GM12878 (cell line): ENCODE measurements around the gene NDUFC1. TPM values are rescaled to one million over a fixed set of nuclear protein-coding genes. Genes with fewer than 3 reads are reported as not detected.

Source experiments
- ATAC-seq: fragments of 200-7000 bp; cut with Tn5 transposase; 3 replicates; pipeline ENCODE4 v1.9.1; 2020; ENCODE audit warnings: mild to moderate bottlenecking, moderate library complexity
- BruUV-seq: library from RNA; stranded (reverse); fragments of 400-500 nt; replicated peaks from 2 replicates; lab custom pipeline; 2021; lab: Mats Ljungman, UMichigan
- CTCF ChIA-PET: fragments of 300-600 bp; sonication (Branson Sonifier 250); formaldehyde crosslinking; extraction: SDS; loops from one replicate; lab custom pipeline; 2021; ENCODE audit warnings: inconsistent platforms; lab: Yijun Ruan, JAX
- POLR2A ChIA-PET: fragments of 350-600 bp; formaldehyde crosslinking; extraction: SDS; loops from one replicate; lab custom pipeline; 2021; ENCODE audit warnings: inconsistent platforms; lab: Charles Lee
- RAD21 ChIA-PET: fragments of 300-600 bp; sonication (Branson Sonifier 250); formaldehyde crosslinking; loops from one replicate; lab custom pipeline; 2023; ENCODE audit warnings: antibody characterized with exemption; ENCODE audit not compliant: unreplicated experiment; lab: Charles Lee
- SMC1A ChIA-PET: fragments of 300-600 bp; sonication (Branson Sonifier 250); formaldehyde crosslinking; loops from one replicate; lab custom pipeline; 2023; ENCODE audit not compliant: unreplicated experiment, uncharacterized antibody; lab: Charles Lee
- DNase-seq: peaks from one replicate; pipeline ENCODE4 v3.0.0-alpha.2; 2011; ENCODE audit warnings: low read depth, low spot score
- FAIRE-seq: peaks from 3 replicates; lab custom pipeline; 2011; peaks lifted over from hg19 to GRCh38; lab: Jason Lieb, UNC
- H2AFZ ChIP-seq: 2 replicates; pipeline ENCODE4 v1.6.0; 2011; ENCODE audit warnings: low read depth, low read length, control low read depth; ENCODE audit not compliant: control insufficient read depth
- H3K27ac ChIP-seq: 2 replicates; pipeline ENCODE4 v1.5.1; 2011; ENCODE audit warnings: control low read depth; ENCODE audit not compliant: control insufficient read depth, insufficient read depth
- H3K27me3 ChIP-seq, 2 experiments: replicated peaks in 1 of 2; 2 replicates each; pipeline versions ENCODE4 v1.6.0 to v1.6.1; 2011; ENCODE audit warnings: low read length in 1 of 2; ENCODE audit not compliant: control insufficient read depth in 2 of 2, insufficient read depth in 2 of 2
- H3K36me3 ChIP-seq, 2 experiments: 2 replicates each; pipeline ENCODE4 v1.5.1; 2011; ENCODE audit warnings: low read length in 1 of 2; ENCODE audit not compliant: control insufficient read depth in 2 of 2, insufficient read depth in 2 of 2
- H3K4me1 ChIP-seq: 2 replicates; pipeline ENCODE4 v1.6.1; 2011; ENCODE audit warnings: mild to moderate bottlenecking, low read length, moderate library complexity, mixed read lengths; ENCODE audit not compliant: control insufficient read depth, insufficient read depth
- H3K4me2 ChIP-seq: 2 replicates; pipeline ENCODE4 v1.6.0; 2011; ENCODE audit warnings: control low read depth; ENCODE audit not compliant: control insufficient read depth, insufficient read depth
- H3K4me3 ChIP-seq: fragments of 200-600 bp; sonication (generic); 2 replicates; pipeline ENCODE4 v1.5.1; 2016
- H3K79me2 ChIP-seq: 2 replicates; pipeline ENCODE4 v1.6.0; 2011; ENCODE audit warnings: low read length; ENCODE audit not compliant: control insufficient read depth, insufficient read depth
- H3K9ac ChIP-seq: 2 replicates; pipeline ENCODE4 v1.8.0; 2011; ENCODE audit warnings: low read length, control low read depth, mixed read lengths; ENCODE audit not compliant: control insufficient read depth, insufficient read depth
- H3K9me3 ChIP-seq: replicated peaks from 3 replicates; pipeline ENCODE4 v1.5.1; 2011; ENCODE audit warnings: mild to moderate bottlenecking, low read length; ENCODE audit not compliant: control insufficient read depth, insufficient read depth
- H4K20me1 ChIP-seq: 2 replicates; pipeline ENCODE4 v1.6.0; 2011; ENCODE audit not compliant: control insufficient read depth, insufficient read depth
- EGR1 ChIP-seq, 2 experiments: IDR thresholded peaks; 1 replicate in 1 of 2; 2 replicates in 1 of 2; pipeline ENCODE4 v1.6.1; 2011 to 2012; ENCODE audit warnings: low read depth in 2 of 2, low read length in 2 of 2, borderline replicate concordance in 1 of 2, mild to moderate bottlenecking in 1 of 2, moderate library complexity in 1 of 2
- FOS ChIP-seq: IDR thresholded peaks from 3 replicates; pipeline ENCODE4 v1.6.1; 2011; ENCODE audit warnings: borderline replicate concordance; ENCODE audit not compliant: insufficient read length; ENCODE audit errors: extremely low read depth
- HCFC1 ChIP-seq: fragments of 150-350 bp; IDR thresholded peaks from 2 replicates; pipeline ENCODE4 v1.6.1; 2014; ENCODE audit warnings: low read length
- IRF5 ChIP-seq: fragments of 450-650 bp; IDR thresholded peaks from 2 replicates; pipeline ENCODE4 v1.6.1; 2017; ENCODE audit warnings: borderline replicate concordance
- NKRF ChIP-seq: fragments of 450-650 bp; conservative IDR thresholded peaks from 2 replicates; pipeline ENCODE4 v1.6.1; 2017; ENCODE audit warnings: mild to moderate bottlenecking, moderate library complexity
- SRF ChIP-seq, 2 experiments: IDR thresholded peaks; 2 replicates each; pipeline ENCODE4 v1.6.1; 2011; ENCODE audit warnings: low read depth in 2 of 2, low read length in 2 of 2, mild to moderate bottlenecking in 1 of 2, moderate library complexity in 1 of 2
- WRNIP1 ChIP-seq: IDR thresholded peaks from 2 replicates; pipeline ENCODE4 v1.6.1; 2011; ENCODE audit warnings: low read depth, low read length, improper control_type of control experiment, borderline replicate concordance
- WGBS: methylation state at CpG from one replicate; pipeline ENCODE4 v1.1.6; 2016; ENCODE audit warnings: low lambda C conversion rate; ENCODE audit not compliant: insufficient replicate concordance, insufficient coverage; ENCODE audit errors: missing lambda C conversion rate; 5-methylcytosine and 5-hydroxymethylcytosine counted together
- in situ Hi-C: fragments of 300-500 bp; cut with MboI; formaldehyde crosslinking; loops from 9 replicates; pipeline ENCODE4 v1.14.3; 2018; ENCODE audit warnings: mixed read lengths
- intact Hi-C: fragments of 100-400 bp; cut with micrococcal nuclease; formaldehyde crosslinking; loops from one replicate; pipeline ENCODE4 v1.14.2; 2022; ENCODE audit not compliant: unreplicated experiment
- polyA plus RNA-seq, 11 experiments: library from polyadenylated mRNA; depleted of rRNA in 4 of 11; unstranded in 6 of 11; stranded (reverse) in 5 of 11; fragments of >200 nt; fragmentation: Nextera tagmentation in 4 of 11; fragmentation: Illumina TruSeq in 1 of 11; extraction: Ambion mirVana in 4 of 11; extraction: Trizol in 1 of 11; gene quantifications; 1 replicate in 1 of 11; 2 replicates in 10 of 11; pipeline versions ENCODE4 v1.2.1 to v1.2.3, GENCODE V29; 2011 to 2016; ENCODE audit warnings: inconsistent platforms in 2 of 11, missing spikeins in 2 of 11, low read depth in 1 of 11
- total RNA-seq, 4 experiments: library from RNA; depleted of rRNA in 3 of 4; stranded (reverse); fragments of >200 nt in 3 of 4; fragmentation: Illumina TruSeq in 1 of 4; extraction: Trizol in 1 of 4; gene quantifications; 2 replicates each; pipeline versions ENCODE4 v1.2.1 to v1.2.3, GENCODE V29; 2013 to 2021

The NDUFC1 gene
- total and polyA plus RNA-seq, 10 of the 15 experiments (the other 5 are each of a cell fraction or from before 2014, with no cell fraction given) = 25.5 to 242 (median 68.9) TPM

DNA sequence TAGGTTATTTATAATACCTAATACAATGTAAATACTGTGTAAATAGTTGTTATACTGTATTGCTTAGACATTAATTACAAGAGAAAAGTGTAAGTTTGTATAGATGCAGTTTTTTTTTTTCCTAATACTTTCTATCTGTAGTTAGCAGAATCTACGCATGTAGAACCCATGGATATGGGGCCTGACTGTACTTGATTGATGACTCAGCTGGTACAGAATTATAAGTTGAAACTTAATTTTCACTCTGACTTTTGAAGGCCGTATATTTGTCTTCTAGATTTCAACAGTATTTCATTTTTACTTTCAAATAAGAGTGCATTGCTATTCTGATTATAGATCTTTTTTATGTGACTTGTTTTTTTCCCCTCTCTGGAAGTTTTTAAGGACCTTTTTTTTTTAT, 30.8 kb upstream of the NDUFC1 start:
- Histone ChIP-seq H3K9ac (no peak overlapping the region), H3K4me3 (no peak overlapping the region), H4K20me1 (no peaks in the 10 kb centered on the region), H3K9me3 (peaks cover 1% of the 10 kb centered on the region; the same call in 1 of the 3 replicates), H3K36me3 (peaks cover 4 to 6% of the 10 kb centered on the region in 2 experiments), H3K27me3 (no peaks in the 10 kb centered on the region), H3K79me2 (peaks cover 56% of the 10 kb centered on the region), H3K4me2 (no peak overlapping the region), H3K4me1 (peaks cover 12% of the 10 kb centered on the region; the same call in 1 of the 2 replicates), H3K27ac (no peak overlapping the region), H2AFZ (no peak overlapping the region)
- ChIA-PET CTCF (interaction anchor here (1.7 kb wide), 1 partner anchor 9 kb away, joined by 5 read pairs; no protein-coding TSS in a partner anchor), SMC1A (interaction anchor here (1.2 to 1.5 kb wide), 2 partner anchors 40 to 57 kb away, joined by 3 read pairs; no protein-coding TSS in a partner anchor), POLR2A (no interaction called here), RAD21 (no interaction called here)
- BruUV-seq = no TSS peak
- no peak for TF ChIP-seq SRF (IDR thresholded peaks at IDR 0.05; ENCODE audit: low read depth in 2 of 2, low read length in 2 of 2)
- TF ChIP-seq IRF5 = no peak
- no peak for TF ChIP-seq FOS
- TF ChIP-seq NKRF = no peak
- TF ChIP-seq EGR1 (IDR thresholded peaks at IDR 0.05; ENCODE audit: borderline replicate concordance in 1 of 2, low read depth in 2 of 2, low read length in 2 of 2) = no peak
- TF ChIP-seq HCFC1 = no peak
- TF ChIP-seq WRNIP1 = no peak
- FAIRE-seq (no peak), DNase-seq (no peak), ATAC-seq (no peak)
- 73% methylated on average over 2 of the region's 2 CpGs for WGBS
- intact Hi-C loops = no loop called here
- in situ Hi-C loops = no loop called here
